Panc1 (cell line): ENCODE measurements around the gene PHC3. TPM values are rescaled to one million over a fixed set of nuclear protein-coding genes. Genes with fewer than 3 reads are reported as not detected.

Experiments used
- ATAC-seq: fragments of 200-7000 bp; cut with Tn5 transposase; 2 replicates; pipeline ENCODE4 v1.9.1; 2020; ENCODE audit warnings: mild to moderate bottlenecking, moderate library complexity
- BruUV-seq: library from RNA; stranded (reverse); fragments of 400-500 nt; replicated peaks from 2 replicates; lab custom pipeline; 2021; lab: Mats Ljungman, UMichigan
- CTCF ChIA-PET: fragments of 300-600 bp; sonication (Branson Sonifier 250); formaldehyde crosslinking; loops from one replicate; lab custom pipeline; 2022; ENCODE audit warnings: antibody characterized with exemption; lab: Charles Lee
- POLR2A ChIA-PET: fragments of 300-600 bp; sonication (Branson Sonifier 250); formaldehyde crosslinking; loops from one replicate; lab custom pipeline; 2022; ENCODE audit warnings: antibody characterized with exemption; lab: Charles Lee
- DNase-seq: peaks from one replicate; pipeline ENCODE4 v3.0.0-alpha.2; 2010; ENCODE audit warnings: low read depth, low spot score
- H3K27ac ChIP-seq: 2 replicates; pipeline ENCODE4 v1.5.1; 2011; ENCODE audit warnings: mild to moderate bottlenecking, low read length, inconsistent platforms
- H3K27me3 ChIP-seq: fragments of 200-500 bp; sonication (Bioruptor generic); 2 replicates; pipeline ENCODE4 v1.6.0; 2014; ENCODE audit warnings: low read length, inconsistent platforms; ENCODE audit not compliant: control insufficient read depth, insufficient read depth
- H3K36me3 ChIP-seq: fragments of 200-500 bp; sonication (Bioruptor generic); 2 replicates; pipeline ENCODE4 v1.5.1; 2014; ENCODE audit warnings: inconsistent platforms, mild to moderate bottlenecking, low read length, moderate library complexity; ENCODE audit not compliant: control insufficient read depth, insufficient read depth
- H3K4me1 ChIP-seq: 2 replicates; pipeline ENCODE4 v1.5.1; 2011; ENCODE audit warnings: inconsistent platforms, mild to moderate bottlenecking, low read length, moderate library complexity; ENCODE audit not compliant: control insufficient read depth, insufficient read depth
- H3K4me3 ChIP-seq, 2 experiments: 2 replicates each; pipeline ENCODE4 v1.5.1; 2011 to 2012; ENCODE audit warnings: low read depth in 2 of 2, low read length in 2 of 2, mild to moderate bottlenecking in 2 of 2, inconsistent platforms in 1 of 2, moderate library complexity in 1 of 2
- H3K9me3 ChIP-seq: fragments of 200-500 bp; sonication (Bioruptor generic); 2 replicates; pipeline ENCODE4 v1.5.1; 2014; ENCODE audit warnings: low read depth, mild to moderate bottlenecking, inconsistent platforms, low read length, moderate library complexity; ENCODE audit not compliant: control insufficient read depth, insufficient read depth
- POLR2AphosphoS5 ChIP-seq: IDR thresholded peaks from 2 replicates; pipeline ENCODE4 v1.6.1; 2012; ENCODE audit warnings: mild to moderate bottlenecking, low read depth, low read length, moderate library complexity
- SIN3A ChIP-seq: IDR thresholded peaks from 2 replicates; pipeline ENCODE4 v1.6.1; 2012; ENCODE audit warnings: low read depth, mild to moderate bottlenecking, low read length, moderate library complexity, borderline replicate concordance; ENCODE audit not compliant: insufficient read depth
- TCF7L2 ChIP-seq: IDR thresholded peaks from 2 replicates; pipeline ENCODE4 v1.6.1; 2011; ENCODE audit warnings: mild to moderate bottlenecking, low read depth, low read length, inconsistent platforms
- in situ Hi-C: cut with HindIII; loops from 2 replicates; pipeline ENCODE4 v1.10.0; 2016; ENCODE audit warnings: low sequenced_read_pairs, low pct_unique_long_range_greater_than_20kb
- intact Hi-C: fragments of 100-400 bp; cut with micrococcal nuclease; formaldehyde crosslinking; loops from one replicate; pipeline ENCODE4 v1.10.0; 2022; ENCODE audit not compliant: unreplicated experiment
- total RNA-seq: library from RNA; stranded (reverse); gene quantifications from one replicate; pipeline ENCODE4 v1.2.1, GENCODE V29; 2021; ENCODE audit not compliant: unreplicated experiment
- TF ChIP-seq, protein P1 (sequence below): fragments of 450-650 bp; IDR thresholded peaks from 2 replicates; pipeline ENCODE4 v1.5.1; 2017; ENCODE audit warnings: mild to moderate bottlenecking
- TF ChIP-seq, protein P2 (sequence below), 2 experiments: IDR thresholded peaks; 2 replicates each; pipeline ENCODE4 v1.6.1; 2011 to 2012; ENCODE audit warnings: low read depth in 2 of 2, control low read depth in 1 of 2, low read length in 1 of 2, mild to moderate bottlenecking in 1 of 2, moderate library complexity in 1 of 2; ENCODE audit not compliant: insufficient read depth in 1 of 2

PHC3 gene
- total RNA-seq, 1 experiment from 2014 or later, result 53.8 TPM

DNA sequence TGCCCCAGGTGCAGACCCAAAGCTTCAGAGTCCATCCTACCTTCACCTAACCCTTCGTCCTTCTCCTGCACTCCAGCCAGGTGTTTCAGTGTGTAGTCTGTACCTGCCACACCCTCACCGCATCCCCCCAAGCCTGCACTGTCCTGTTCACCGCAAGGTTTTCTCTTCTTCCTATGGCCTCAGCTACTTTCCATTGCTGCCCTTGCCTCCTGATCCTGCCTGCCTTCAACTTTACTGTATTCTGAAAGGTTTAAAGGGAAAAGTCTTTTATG lies 134.5 kb downstream of the PHC3 start:
- Histone ChIP-seq H3K27ac (no peak overlapping the region), H3K36me3 (no peaks in the 10 kb centered on the region), H3K4me1 (no peaks in the 10 kb centered on the region), H3K27me3 (no peaks in the 10 kb centered on the region), H3K9me3 (no peaks in the 10 kb centered on the region), H3K4me3 (no peak overlapping the region)
- TF ChIP-seq, protein P1, sequence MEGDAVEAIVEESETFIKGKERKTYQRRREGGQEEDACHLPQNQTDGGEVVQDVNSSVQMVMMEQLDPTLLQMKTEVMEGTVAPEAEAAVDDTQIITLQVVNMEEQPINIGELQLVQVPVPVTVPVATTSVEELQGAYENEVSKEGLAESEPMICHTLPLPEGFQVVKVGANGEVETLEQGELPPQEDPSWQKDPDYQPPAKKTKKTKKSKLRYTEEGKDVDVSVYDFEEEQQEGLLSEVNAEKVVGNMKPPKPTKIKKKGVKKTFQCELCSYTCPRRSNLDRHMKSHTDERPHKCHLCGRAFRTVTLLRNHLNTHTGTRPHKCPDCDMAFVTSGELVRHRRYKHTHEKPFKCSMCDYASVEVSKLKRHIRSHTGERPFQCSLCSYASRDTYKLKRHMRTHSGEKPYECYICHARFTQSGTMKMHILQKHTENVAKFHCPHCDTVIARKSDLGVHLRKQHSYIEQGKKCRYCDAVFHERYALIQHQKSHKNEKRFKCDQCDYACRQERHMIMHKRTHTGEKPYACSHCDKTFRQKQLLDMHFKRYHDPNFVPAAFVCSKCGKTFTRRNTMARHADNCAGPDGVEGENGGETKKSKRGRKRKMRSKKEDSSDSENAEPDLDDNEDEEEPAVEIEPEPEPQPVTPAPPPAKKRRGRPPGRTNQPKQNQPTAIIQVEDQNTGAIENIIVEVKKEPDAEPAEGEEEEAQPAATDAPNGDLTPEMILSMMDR, result no peak
- TF ChIP-seq, protein P2, sequence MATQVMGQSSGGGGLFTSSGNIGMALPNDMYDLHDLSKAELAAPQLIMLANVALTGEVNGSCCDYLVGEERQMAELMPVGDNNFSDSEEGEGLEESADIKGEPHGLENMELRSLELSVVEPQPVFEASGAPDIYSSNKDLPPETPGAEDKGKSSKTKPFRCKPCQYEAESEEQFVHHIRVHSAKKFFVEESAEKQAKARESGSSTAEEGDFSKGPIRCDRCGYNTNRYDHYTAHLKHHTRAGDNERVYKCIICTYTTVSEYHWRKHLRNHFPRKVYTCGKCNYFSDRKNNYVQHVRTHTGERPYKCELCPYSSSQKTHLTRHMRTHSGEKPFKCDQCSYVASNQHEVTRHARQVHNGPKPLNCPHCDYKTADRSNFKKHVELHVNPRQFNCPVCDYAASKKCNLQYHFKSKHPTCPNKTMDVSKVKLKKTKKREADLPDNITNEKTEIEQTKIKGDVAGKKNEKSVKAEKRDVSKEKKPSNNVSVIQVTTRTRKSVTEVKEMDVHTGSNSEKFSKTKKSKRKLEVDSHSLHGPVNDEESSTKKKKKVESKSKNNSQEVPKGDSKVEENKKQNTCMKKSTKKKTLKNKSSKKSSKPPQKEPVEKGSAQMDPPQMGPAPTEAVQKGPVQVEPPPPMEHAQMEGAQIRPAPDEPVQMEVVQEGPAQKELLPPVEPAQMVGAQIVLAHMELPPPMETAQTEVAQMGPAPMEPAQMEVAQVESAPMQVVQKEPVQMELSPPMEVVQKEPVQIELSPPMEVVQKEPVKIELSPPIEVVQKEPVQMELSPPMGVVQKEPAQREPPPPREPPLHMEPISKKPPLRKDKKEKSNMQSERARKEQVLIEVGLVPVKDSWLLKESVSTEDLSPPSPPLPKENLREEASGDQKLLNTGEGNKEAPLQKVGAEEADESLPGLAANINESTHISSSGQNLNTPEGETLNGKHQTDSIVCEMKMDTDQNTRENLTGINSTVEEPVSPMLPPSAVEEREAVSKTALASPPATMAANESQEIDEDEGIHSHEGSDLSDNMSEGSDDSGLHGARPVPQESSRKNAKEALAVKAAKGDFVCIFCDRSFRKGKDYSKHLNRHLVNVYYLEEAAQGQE (IDR thresholded peaks at IDR 0.05; ENCODE audit: insufficient read depth in 1 of 2, low read depth in 2 of 2, low read length in 1 of 2), result no peak
- TF ChIP-seq POLR2AphosphoS5 (no peak), TCF7L2 (no peak), SIN3A (no peak)
- in situ Hi-C loops (no loop called here), intact Hi-C loops (no loop called here)
- ATAC-seq (no peak), DNase-seq (no peak)
- CTCF ChIA-PET, result no interaction called here
- no TSS peak for BruUV-seq
- POLR2A ChIA-PET, result no interaction called here

DNA sequence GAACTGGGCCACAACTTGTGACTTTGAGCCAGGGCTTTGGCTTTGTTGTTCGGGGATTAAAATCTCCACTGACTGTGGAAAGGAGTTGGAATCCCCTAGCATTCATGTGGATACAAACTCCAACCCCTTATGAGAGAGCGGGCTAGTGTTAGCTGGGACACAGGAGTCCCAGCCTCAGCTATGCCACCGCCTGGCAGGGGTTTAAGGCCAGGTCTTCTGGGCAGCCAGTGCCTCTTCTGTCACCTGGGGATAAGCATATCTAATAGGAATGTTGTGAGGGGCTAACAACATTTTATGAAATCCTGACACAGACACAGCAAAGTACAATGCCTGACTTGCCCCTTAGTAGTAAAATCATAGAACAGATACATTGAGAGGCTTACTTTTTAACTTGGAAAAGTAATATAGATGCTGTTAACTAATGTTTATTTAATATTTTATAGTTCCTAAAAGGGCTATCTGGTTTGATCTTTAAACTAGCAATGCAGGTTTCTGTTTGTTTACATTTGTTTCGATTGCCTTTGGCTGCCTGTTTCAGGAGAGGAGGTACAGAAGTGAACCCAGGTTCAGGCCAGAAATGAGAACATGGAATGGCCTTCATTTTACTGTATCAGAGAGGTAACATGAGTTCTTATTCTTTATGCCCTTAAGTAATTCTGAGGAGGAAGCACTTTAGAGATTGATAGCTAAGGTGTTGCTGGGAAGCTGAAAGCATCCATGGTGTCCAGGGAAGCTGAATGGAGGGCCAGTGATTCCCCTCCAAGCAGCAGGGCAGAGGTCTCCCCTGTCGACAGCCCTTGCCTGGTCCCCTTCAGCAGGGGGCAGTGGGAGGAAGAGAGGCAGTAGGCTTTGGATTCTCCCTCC lies 135.0 kb downstream of the PHC3 start:
- in situ Hi-C loops (no loop called here), intact Hi-C loops (no loop called here)
- TF ChIP-seq, protein P2 (IDR thresholded peaks at IDR 0.05; ENCODE audit: insufficient read depth in 1 of 2, low read depth in 2 of 2, low read length in 1 of 2), result no peak
- TF ChIP-seq POLR2AphosphoS5 (no peak), SIN3A (no peak), TCF7L2 (no peak)
- TF ChIP-seq, protein P1, result no peak
- no peaks in the 10 kb centered on the region for H3K36me3 ChIP-seq
- ATAC-seq (no peak), DNase-seq (no peak)
- no peak overlapping the region for H3K4me3 ChIP-seq
- BruUV-seq, result no TSS peak
- POLR2A ChIA-PET, result interaction anchor here (0.6 kb wide), 1 partner anchor 186 kb away, joined by 5 read pairs; no protein-coding TSS in a partner anchor
- no peaks in the 10 kb centered on the region for H3K9me3 ChIP-seq
- H3K27me3 ChIP-seq, result no peaks in the 10 kb centered on the region
- CTCF ChIA-PET, result no interaction called here
- H3K27ac ChIP-seq, result no peak overlapping the region
- no peaks in the 10 kb centered on the region for H3K4me1 ChIP-seq
